A549 (cell line): ENCODE results near the gene WTAP. TPM values are rescaled to one million over a fixed set of nuclear protein-coding genes. Genes with fewer than 3 reads are reported as not detected.
A peak's percentile ranks its signal among the peaks of the same experiment; 100 is the strongest.

Experiments used
- ATAC-seq, 2 experiments: fragments of 200-7000 bp in 1 of 2; fragments of >200 bp in 1 of 2; cut with Nextera tagmentation in 1 of 2; cut with Tn5 transposase in 1 of 2; 3 replicates each; pipeline versions ENCODE4 v1.8.0 to v1.9.1; 2018 to 2020; ENCODE audit warnings: mild to moderate bottlenecking in 1 of 2, moderate library complexity in 1 of 2
- CTCF ChIA-PET: fragments of 300-600 bp; sonication (Branson Sonifier 250); formaldehyde crosslinking; extraction: SDS; loops from one replicate; lab custom pipeline; 2021; ENCODE audit warnings: antibody characterized with exemption, inconsistent platforms; lab: Yijun Ruan, JAX
- POLR2A ChIA-PET: fragments of 350-600 bp; formaldehyde crosslinking; extraction: SDS; loops from one replicate; lab custom pipeline; 2021; ENCODE audit warnings: antibody characterized with exemption, inconsistent platforms; lab: Yijun Ruan, JAX
- DNase-seq, 2 experiments: peaks; one replicate each; pipeline versions ENCODE4 v3.0.0 to v3.0.0-alpha.2; 2011 to 2016; ENCODE audit warnings: low read depth in 1 of 2, low spot score in 1 of 2
- FAIRE-seq: peaks from 2 replicates; lab custom pipeline; 2011; peaks lifted over from hg19 to GRCh38; lab: Jason Lieb, UNC
- H3K27ac ChIP-seq, 2 experiments: fragments of >200 bp; sonication (Bioruptor Twin); formaldehyde crosslinking; 3 replicates each; pipeline ENCODE4 v1.5.1; 2016 to 2017
- H3K4me1 ChIP-seq: fragments of >200 bp; sonication (Bioruptor Twin); formaldehyde crosslinking; 3 replicates; pipeline ENCODE4 v1.6.1; 2016
- H3K4me2 ChIP-seq: fragments of >200 bp; sonication (Bioruptor Twin); formaldehyde crosslinking; 3 replicates; pipeline ENCODE4 v1.6.1; 2016
- H3K4me3 ChIP-seq: fragments of >200 bp; sonication (Bioruptor Twin); formaldehyde crosslinking; 3 replicates; pipeline ENCODE4 v1.5.1; 2016
- H3K9me3 ChIP-seq: fragments of >200 bp; sonication (Bioruptor Twin); formaldehyde crosslinking; 3 replicates; pipeline ENCODE4 v1.6.1; 2016
- BCL3 ChIP-seq: fragments of >200 bp; sonication (Bioruptor Twin); formaldehyde crosslinking; IDR thresholded peaks from 3 replicates; pipeline ENCODE4 v1.6.1; 2016
- BHLHE40 ChIP-seq: IDR thresholded peaks from 2 replicates; pipeline ENCODE4 v1.6.1; 2012; ENCODE audit warnings: low read depth, low read length, inconsistent platforms
- CBX8 ChIP-seq: fragments of 200-600 bp; sonication (generic); IDR thresholded peaks from 2 replicates; pipeline ENCODE4 v1.6.1; 2016
- CEBPB ChIP-seq, 2 experiments: fragments of >200 bp in 1 of 2; sonication (Bioruptor Twin) in 1 of 2; formaldehyde crosslinking in 1 of 2; IDR thresholded peaks; 2 replicates each; pipeline ENCODE4 v1.6.1; 2012 to 2016
- EHMT2 ChIP-seq: fragments of 200-600 bp; sonication (generic); IDR thresholded peaks from 2 replicates; pipeline ENCODE4 v1.6.1; 2016; ENCODE audit warnings: antibody characterized with exemption, low read depth, mild to moderate bottlenecking, moderate library complexity
- ELK1 ChIP-seq: fragments of 150-350 bp; IDR thresholded peaks from 2 replicates; pipeline ENCODE4 v1.6.1; 2014; ENCODE audit warnings: low read depth, mild to moderate bottlenecking, low read length
- ESRRA ChIP-seq: fragments of 150-350 bp; IDR thresholded peaks from 2 replicates; pipeline ENCODE4 v1.6.1; 2014; ENCODE audit warnings: mild to moderate bottlenecking, low read length, borderline replicate concordance
- GATA3 ChIP-seq: IDR thresholded peaks from 2 replicates; pipeline ENCODE4 v1.6.1; 2012; ENCODE audit warnings: borderline replicate concordance
- HDAC2 ChIP-seq: fragments of 200-600 bp; sonication (generic); IDR thresholded peaks from 2 replicates; pipeline ENCODE4 v1.6.1; 2016
- HES2 ChIP-seq: fragments of >200 bp; sonication (Bioruptor Twin); formaldehyde crosslinking; IDR thresholded peaks from 2 replicates; pipeline ENCODE4 v1.6.1; 2016
- HOXB5 ChIP-seq: fragments of 250-450 bp; sonication (Bioruptor Pico); IDR thresholded peaks from 2 replicates; pipeline ENCODE4 v1.5.0; 2020; ENCODE audit warnings: mild to moderate bottlenecking, moderate library complexity
- JUNB ChIP-seq: fragments of >200 bp; sonication (Bioruptor Twin); formaldehyde crosslinking; IDR thresholded peaks from 2 replicates; pipeline ENCODE4 v1.6.1; 2016
- MAX ChIP-seq: IDR thresholded peaks from 2 replicates; pipeline ENCODE4 v1.6.1; 2012
- MAZ ChIP-seq: fragments of 150-350 bp; IDR thresholded peaks from 2 replicates; pipeline ENCODE4 v1.6.1; 2014; ENCODE audit warnings: antibody characterized with exemption, low read depth, low read length, borderline replicate concordance
- MYC ChIP-seq: IDR thresholded peaks from 2 replicates; pipeline ENCODE4 v1.6.1; 2012; ENCODE audit warnings: mild to moderate bottlenecking, inconsistent platforms, low read length, improper control_type of control experiment, borderline replicate concordance
- PHF8 ChIP-seq: fragments of 200-600 bp; sonication (generic); IDR thresholded peaks from 2 replicates; pipeline ENCODE4 v1.6.1; 2016; ENCODE audit warnings: low read depth, mild to moderate bottlenecking, antibody characterized with exemption, moderate library complexity, borderline replicate concordance
- POLR2AphosphoS2 ChIP-seq: conservative IDR thresholded peaks from 2 replicates; pipeline ENCODE4 v1.6.1; 2012; ENCODE audit warnings: low read length, improper control_type of control experiment, inconsistent platforms
- RAD21 ChIP-seq, 2 experiments: fragments of >200 bp in 1 of 2; sonication (Bioruptor Twin) in 1 of 2; formaldehyde crosslinking in 1 of 2; IDR thresholded peaks in 1 of 2; conservative IDR thresholded peaks in 1 of 2; 2 replicates in 1 of 2; 3 replicates in 1 of 2; pipeline ENCODE4 v1.6.1; 2012 to 2018; ENCODE audit warnings: inconsistent platforms in 1 of 2
- RCOR1 ChIP-seq: fragments of 150-350 bp; IDR thresholded peaks from 2 replicates; pipeline ENCODE4 v1.6.1; 2014; ENCODE audit warnings: antibody characterized with exemption, low read length, low read depth
- RNF2 ChIP-seq: fragments of 200-600 bp; sonication (generic); IDR thresholded peaks from 2 replicates; pipeline ENCODE4 v1.6.1; 2016; ENCODE audit warnings: low read depth, mild to moderate bottlenecking, antibody characterized with exemption, moderate library complexity, borderline replicate concordance
- ZC3H11A ChIP-seq: fragments of 450-650 bp; IDR thresholded peaks from 2 replicates; pipeline ENCODE4 v1.6.1; 2014; ENCODE audit warnings: antibody characterized with exemption, mild to moderate bottlenecking
- WGBS: methylation state at CpG from one replicate; pipeline ENCODE4 v1.1.6; 2017; ENCODE audit errors: missing lambda C conversion rate; 5-methylcytosine and 5-hydroxymethylcytosine counted together
- polyA plus RNA-seq, 4 experiments: library from polyadenylated mRNA; depleted of rRNA in 3 of 4; stranded (reverse); fragments of >200 nt; fragmentation: RNase III in 1 of 4; extraction: RNeasy Plus Mini Kit Qiagen cat#74134 plus additional on column Dnase treatment in 1 of 4; gene quantifications; 2 replicates in 3 of 4; 3 replicates in 1 of 4; pipeline ENCODE4 v1.2.3, GENCODE V29; 2011 to 2017

The WTAP gene
- polyA plus RNA-seq, 2 of the 4 experiments (the other 2 are of a cell fraction) = 42.4 to 53.2 TPM

GRCh38 chr6:159760602-159761057, 33.3 kb downstream of the WTAP start:
- Histone ChIP-seq H3K4me1 (peaks cover 14% of the 10 kb centered on the region), H3K4me3 (peak overlapping the region; percentile 68; the same call in 2 of the 3 replicates), H3K27ac (peak overlapping the region; percentile 87 to 94), H3K4me2 (peak overlapping the region; percentile 87), H3K9me3 (no peaks in the 10 kb centered on the region)
- POLR2A ChIA-PET = interaction anchor here (2.1 kb wide), 1 partner anchor 30 kb away, joined by 13 read pairs; the partner anchor contains the start of genes MRPL18 and TCP1
- TF ChIP-seq EHMT2 (no peak), ZC3H11A (no peak), CEBPB (IDR thresholded peaks at IDR 0.05) (no peak), GATA3 (no peak), POLR2AphosphoS2 (no peak), HOXB5 (CRISPR knock-in tag) (no peak), HDAC2 (no peak), RAD21 (conservative IDR thresholded peaks at IDR 0.05 in 1 of 2, IDR thresholded peaks at IDR 0.05 in 1 of 2) (no peak), RNF2 (no peak), MAZ (no peak)
- DNase-seq (peak in 1 of 2 experiments; percentile 16), FAIRE-seq (no peak), ATAC-seq (peak in 1 of 2 experiments; percentile 1; a peak in 1 of 6 replicates)
- CTCF ChIA-PET = no interaction called here
- 20% methylated on average over 3 of the region's 3 CpGs for WGBS

GRCh38 chr6:159761129-159761872, 34.0 kb downstream of the WTAP start:
- no peak for TF ChIP-seq MAX
- no peak for TF ChIP-seq ESRRA
- no peak for TF ChIP-seq ELK1
- TF ChIP-seq BHLHE40 = no peak
- TF ChIP-seq RCOR1 = no peak
- TF ChIP-seq CBX8 = no peak
- TF ChIP-seq HES2 = no peak
- TF ChIP-seq EHMT2 = no peak
- no peak for TF ChIP-seq JUNB
- TF ChIP-seq PHF8 = 0 out of 2 replicates have a peak, but pooled peaks have one; percentile 12
- TF ChIP-seq BCL3 = peak; percentile 26; the same call in 1 of the 3 replicates
- TF ChIP-seq MYC = no peak
- Histone ChIP-seq H3K27ac (peak overlapping the region; percentile 87 to 94), H3K4me1 (peaks cover 14% of the 10 kb centered on the region), H3K9me3 (no peaks in the 10 kb centered on the region), H3K4me3 (peak overlapping the region; percentile 68), H3K4me2 (peak overlapping the region; percentile 87)
- DNase-seq (no peak), FAIRE-seq (no peak), ATAC-seq (peak in 1 of 2 experiments; percentile 7; a peak in 1 of 6 replicates)
- WGBS = 6% methylated on average over 28 of the region's 45 CpGs
- ChIA-PET CTCF (interaction anchor here (1.0 kb wide), 2 partner anchors 10 to 40 kb away, joined by 3 to 4 read pairs; no protein-coding TSS in a partner anchor), POLR2A (interaction anchor here (1.0 to 2.1 kb wide), 5 partner anchors 9 to 34 kb away, joined by 3 to 13 read pairs (median 4); partner anchors contain the start of genes MRPL18, TCP1 and WTAP)
